K562 (cell line): Measurements from ENCODE around the gene MYADML2. TPM values are rescaled to one million over a fixed set of nuclear protein-coding genes. Genes with fewer than 3 reads are reported as not detected.

Source experiments
- ATAC-seq: fragments of 200-7000 bp; cut with Tn5 transposase; 3 replicates; pipeline ENCODE4 v1.9.1; 2020; ENCODE audit warnings: moderate library complexity
- BruUV-seq: library from RNA; stranded (reverse); fragments of 400-500 nt; replicated peaks from 2 replicates; lab custom pipeline; 2021; lab: Mats Ljungman, UMichigan
- CTCF ChIA-PET: fragments of 300-600 bp; formaldehyde crosslinking; extraction: SDS; loops from one replicate; lab custom pipeline; 2021; ENCODE audit warnings: low intra/inter-chr PET ratio; lab: Yijun Ruan, JAX
- POLR2A ChIA-PET: fragments of 300-600, 350-650 bp; sonication (Branson Sonifier 250); formaldehyde crosslinking; extraction: SDS; loops from one replicate; lab custom pipeline; 2021; ENCODE audit warnings: antibody characterized with exemption, inconsistent platforms; lab: Yijun Ruan, JAX
- DNase-seq, 4 experiments: peaks; one replicate each; pipeline versions ENCODE4 v3.0.0 to v3.0.0-alpha.2; 2011 to 2018; ENCODE audit warnings: low spot score in 3 of 4, mixed read lengths in 3 of 4; ENCODE audit errors: extremely low read depth in 1 of 4
- FAIRE-seq: peaks from 2 replicates; lab custom pipeline; 2011; peaks lifted over from hg19 to GRCh38; lab: Jason Lieb, UNC
- H2AFZ ChIP-seq: 2 replicates; pipeline ENCODE4 v1.6.0; 2011; ENCODE audit warnings: low read depth, low read length, control low read depth, inconsistent platforms
- H3K27ac ChIP-seq: fragments of 200-600 bp; 3 replicates; pipeline ENCODE4 v1.8.0; 2011; ENCODE audit warnings: low read depth, mild to moderate bottlenecking, control low read depth, inconsistent platforms, low read length, moderate library complexity, mixed read lengths; ENCODE audit errors: extremely low read depth
- H3K27me3 ChIP-seq, 2 experiments: fragments of 300-600 bp in 1 of 2; 2 replicates in 1 of 2; 3 replicates in 1 of 2; pipeline versions ENCODE4 v1.6.0 to v1.8.0; 2011; ENCODE audit warnings: inconsistent platforms in 2 of 2, low read length in 2 of 2, mild to moderate bottlenecking in 1 of 2, mixed read lengths in 1 of 2, moderate library complexity in 1 of 2; ENCODE audit not compliant: control insufficient read depth in 2 of 2, insufficient read depth in 2 of 2
- H3K36me3 ChIP-seq: fragments of 300-600 bp; 3 replicates; pipeline ENCODE4 v1.8.0; 2011; ENCODE audit warnings: mild to moderate bottlenecking, low read length, inconsistent platforms; ENCODE audit not compliant: control insufficient read depth, insufficient read depth
- H3K4me1 ChIP-seq, 2 experiments: fragments of 200-600 bp in 1 of 2; replicated peaks in 1 of 2; 2 replicates in 1 of 2; 3 replicates in 1 of 2; pipeline versions ENCODE4 v1.5.1 to v1.8.0; 2011; ENCODE audit warnings: inconsistent platforms in 2 of 2, low read length in 2 of 2, mild to moderate bottlenecking in 1 of 2, mixed read lengths in 1 of 2, moderate library complexity in 1 of 2; ENCODE audit not compliant: control insufficient read depth in 2 of 2, insufficient read depth in 2 of 2
- H3K4me2 ChIP-seq: 2 replicates; pipeline ENCODE4 v1.6.1; 2011; ENCODE audit warnings: low read length, control low read depth, inconsistent platforms, mixed read lengths; ENCODE audit not compliant: insufficient read depth
- H3K4me3 ChIP-seq: fragments of 200-600 bp; sonication (generic), shearing (Covaris generic); 2 replicates; pipeline ENCODE4 v1.5.1; 2016; ENCODE audit warnings: control low read depth, inconsistent platforms
- H3K79me2 ChIP-seq: fragments of 200-600 bp; 3 replicates; pipeline ENCODE4 v1.8.0; 2011; ENCODE audit warnings: low read length, inconsistent platforms; ENCODE audit not compliant: control insufficient read depth, insufficient read depth
- H3K9ac ChIP-seq, 2 experiments: 2 replicates each; pipeline versions ENCODE4 v1.6.0 to v1.6.1; 2011; ENCODE audit warnings: low read depth in 2 of 2, low read length in 2 of 2, control low read depth in 1 of 2, inconsistent platforms in 1 of 2, mild to moderate bottlenecking in 1 of 2, mixed read lengths in 1 of 2; ENCODE audit not compliant: insufficient read depth in 1 of 2
- H3K9me1 ChIP-seq: one replicate; pipeline ENCODE4 v1.6.0; 2011; ENCODE audit warnings: inconsistent platforms, mild to moderate bottlenecking, low read length, moderate library complexity; ENCODE audit not compliant: control insufficient read depth, insufficient read depth
- H3K9me3 ChIP-seq: replicated peaks from 2 replicates; pipeline ENCODE4 v1.5.1; 2011; ENCODE audit warnings: low read depth, low read length, inconsistent platforms; ENCODE audit not compliant: control insufficient read depth, insufficient read depth
- H4K20me1 ChIP-seq: replicated peaks from 2 replicates; pipeline ENCODE4 v1.6.1; 2011; ENCODE audit warnings: low read length, inconsistent platforms, mixed read lengths; ENCODE audit not compliant: control insufficient read depth, insufficient read depth
- ATF3 ChIP-seq, 2 experiments: fragments of 450-650 bp in 1 of 2; sonication (generic) in 1 of 2; formaldehyde crosslinking in 1 of 2; IDR thresholded peaks in 1 of 2; conservative IDR thresholded peaks in 1 of 2; 2 replicates each; pipeline versions ENCODE4 v1.6.1 to v1.8.1; 2016 to 2023; ENCODE audit warnings: mild to moderate bottlenecking in 2 of 2, moderate library complexity in 2 of 2, inconsistent platforms in 1 of 2, missing genetic modification reagents in 1 of 2
- CREB1 ChIP-seq, 2 experiments: sonication (generic) in 1 of 2; formaldehyde crosslinking in 1 of 2; IDR thresholded peaks; 2 replicates each; pipeline versions ENCODE4 v1.6.1 to v1.8.0; 2012 to 2022; ENCODE audit warnings: inconsistent platforms in 1 of 2, mild to moderate bottlenecking in 1 of 2, missing genetic modification reagents in 1 of 2, moderate library complexity in 1 of 2
- ESRRA ChIP-seq: fragments of 450-650 bp; IDR thresholded peaks from 2 replicates; pipeline ENCODE4 v1.6.1; 2014; ENCODE audit warnings: low read depth, mild to moderate bottlenecking, moderate library complexity, borderline replicate concordance
- HOMEZ ChIP-seq: fragments of 250-450 bp; sonication (Bioruptor Pico); IDR thresholded peaks from 2 replicates; pipeline ENCODE4 v1.4.0; 2020; ENCODE audit warnings: mild to moderate bottlenecking, moderate library complexity
- TEAD1 ChIP-seq, 2 experiments: fragments of 450-650 bp in 1 of 2; sonication (generic) in 1 of 2; formaldehyde crosslinking; IDR thresholded peaks; 2 replicates each; pipeline versions ENCODE4 v1.4.0 to v1.8.0; 2020 to 2022; ENCODE audit warnings: mild to moderate bottlenecking in 2 of 2, missing genetic modification reagents in 1 of 2
- ZNF280B ChIP-seq: fragments of 250-450 bp; sonication (Bioruptor Pico); IDR thresholded peaks from 2 replicates; pipeline ENCODE4 v1.5.1; 2021; ENCODE audit warnings: mild to moderate bottlenecking
- ZNF507 ChIP-seq: conservative IDR thresholded peaks from 2 replicates; pipeline ENCODE4 v1.6.1; 2017; ENCODE audit warnings: missing genetic modification characterization, missing compliant biosample characterization
- WGBS: fragments of 100-300 bp; shearing (Covaris generic); methylation state at CpG from one replicate; pipeline ENCODE4 v1.1.6; 2016; ENCODE audit warnings: low coverage, mixed read lengths; ENCODE audit not compliant: insufficient coverage; ENCODE audit errors: missing lambda C conversion rate; 5-methylcytosine and 5-hydroxymethylcytosine counted together
- in situ Hi-C: fragments of 300-500 bp; cut with MboI; formaldehyde crosslinking; loops from 4 replicates; pipeline ENCODE4 v1.15.0; 2018; ENCODE audit warnings: inconsistent platforms, mixed read lengths
- intact Hi-C: fragments of 100-400 bp; cut with micrococcal nuclease; formaldehyde crosslinking; loops from 2 replicates; pipeline ENCODE4 v1.14.2; 2022
- polyA plus RNA-seq, 8 experiments: library from polyadenylated mRNA; depleted of rRNA in 4 of 8; stranded (reverse) in 5 of 8; unstranded in 3 of 8; fragments of >200 nt; fragmentation: Nextera tagmentation in 2 of 8; fragmentation: Illumina TruSeq in 1 of 8; extraction: Ambion mirVana in 2 of 8; extraction: Trizol in 1 of 8; gene quantifications; 2 replicates each; pipeline versions ENCODE4 v1.2.1 to v1.2.3, GENCODE V29; 2011 to 2014; ENCODE audit warnings: inconsistent platforms in 1 of 8, missing spikeins in 1 of 8
- total RNA-seq, 7 experiments: library from RNA; depleted of rRNA in 6 of 7; stranded (reverse); fragments of >200 nt in 6 of 7; fragmentation: Illumina TruSeq in 2 of 7; extraction: Trizol in 2 of 7; gene quantifications; 2 replicates each; pipeline versions ENCODE4 v1.2.1 to v1.2.3, GENCODE V29; 2011 to 2021; ENCODE audit warnings: low replicate concordance in 1 of 7

Gene MYADML2
- total and polyA plus RNA-seq, 9 of the 15 experiments (the other 6 are each of a cell fraction or from before 2014, with no cell fraction given) = not detected

GRCh38 chr17:81959362-81960129, 12.5 kb upstream of the MYADML2 start (continued):
- TF ChIP-seq ZNF280B (CRISPR knock-in tag) = no peak

- no TSS peak for BruUV-seq
- peaks cover 7 to 71% of the 10 kb centered on the region in 2 experiments; a peak in 4 of 5 replicates for H3K4me1 ChIP-seq
- peak; percentile 37 to 44 (median 40) for DNase-seq
- no peaks in the 10 kb centered on the region for H3K27me3 ChIP-seq
- in situ Hi-C loops (no loop called here), intact Hi-C loops (loop anchor here (1.0 to 10.0 kb wide), 2 partner anchors 63 to 196 kb away; no protein-coding TSS in a partner anchor)
- peak; percentile 16 for ATAC-seq
- peak overlapping the region; percentile 68 for H3K27ac ChIP-seq
- peak overlapping the region; percentile 85 for H3K4me2 ChIP-seq
- H3K9me1 ChIP-seq = no peaks in the 10 kb centered on the region
- peak overlapping the region; percentile 88 for H2AFZ ChIP-seq
- WGBS = 42% methylated on average over 12 of the region's 15 CpGs
- ChIA-PET CTCF (interaction anchor here (1.0 to 5.2 kb wide), 6 partner anchors 61 to 808 kb away, joined by 3 to 103 read pairs (median 10); partner anchors contain the start of genes CENPX, DCXR and LRRC45), POLR2A (interaction anchor here (0.6 to 1.6 kb wide), 9 partner anchors 16 to 224 kb away, joined by 3 to 5 read pairs (median 3); partner anchors contain the start of genes ASPSCR1, CENPX, LRRC45 and PYCR1)
- peaks cover 20% of the 10 kb centered on the region for H3K79me2 ChIP-seq
- H3K4me3 ChIP-seq = peak overlapping the region; percentile 58
- peak overlapping the region; percentile 82 to 92 for H3K9ac ChIP-seq
- no peaks in the 10 kb centered on the region for H3K9me3 ChIP-seq
- H4K20me1 ChIP-seq = no peaks in the 10 kb centered on the region
- FAIRE-seq = peak; percentile 63
- peaks cover 18% of the 10 kb centered on the region; the same call in 2 of the 3 replicates for H3K36me3 ChIP-seq
- no peak for TF ChIP-seq ATF3 (IDR thresholded peaks at IDR 0.05)
- TF ChIP-seq ATF3 (CRISPR knock-in tag; conservative IDR thresholded peaks at IDR 0.05) = 0 out of 2 replicates have a peak, but pooled peaks have one; percentile 56
- no peak for TF ChIP-seq CREB1 (IDR thresholded peaks at IDR 0.05)
- no peak for TF ChIP-seq CREB1 (CRISPR knock-in tag; IDR thresholded peaks at IDR 0.05)
- TF ChIP-seq HOMEZ (CRISPR knock-in tag) = 0 out of 2 replicates have a peak, but pooled peaks have one; percentile 0
- TF ChIP-seq ESRRA = peak; percentile 66
- TF ChIP-seq TEAD1 (CRISPR knock-in tag; IDR thresholded peaks at IDR 0.05) = 0 out of 4 replicates have a peak, but pooled peaks of 1 of the 2 experiments have one; percentile 32
- no peak for TF ChIP-seq ZNF507
Observed at GRCh38 chr17:81958633-81959342, 11.8 kb upstream of the MYADML2 start.
